ENCODE measurements around the gene AP3B1. TPM values are rescaled to one million over a fixed set of nuclear protein-coding genes. Genes with fewer than 3 reads are reported as not detected.
"Not testable (repeated sequence)": the region's sequence is repeated elsewhere in the genome, so short reads cannot be mapped to it uniquely, and the experiment has no call there.

Gene AP3B1
- total and polyA plus RNA-seq, 2 donors (not counting 1 experiment from before 2014, with no cell fraction given) = 26.8 to 58.9 TPM

DNA sequence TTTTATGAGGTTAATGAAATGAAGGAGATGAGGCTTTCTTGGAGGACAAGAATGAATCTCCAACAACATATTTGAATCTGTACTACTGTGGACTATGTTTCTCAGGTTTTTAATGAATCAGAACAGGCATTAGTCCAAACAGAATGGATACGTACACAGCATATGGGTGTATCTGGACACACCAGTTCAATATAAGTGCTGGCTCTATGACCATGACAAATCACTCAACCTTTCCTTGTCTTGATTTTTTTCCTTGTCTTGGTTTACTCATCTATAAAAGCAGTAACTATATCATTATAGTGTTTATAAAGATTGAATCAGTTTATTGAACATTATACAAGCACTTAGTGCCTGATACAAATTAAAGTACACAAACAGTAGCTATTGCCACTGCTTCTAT, 104.1 kb downstream of the AP3B1 start:
- Mint-ChIP-seq H3K27me3 (no peaks in the 10 kb centered on the region), H3K9me3 (ENCODE audit: insufficient read depth) (peaks cover 4% of the 10 kb centered on the region), H3K27ac (no peak overlapping the region), H3K4me3 (no peak overlapping the region), H3K4me1 (no peaks in the 10 kb centered on the region)
- no peaks in the 10 kb centered on the region for H3K4me1 ChIP-seq (ENCODE audit: control insufficient read depth in 2 of 2, insufficient read depth in 2 of 2, low read length in 2 of 2)
- DNase-seq (no peak), ATAC-seq (ENCODE audit: low read depth) (no peak)
- no peak overlapping the region for H3K4me2 ChIP-seq (replicated peaks; ENCODE audit: low read depth, low read length, poor library complexity, severe bottlenecking)
- H3K9me3 ChIP-seq (ENCODE audit: control extremely low read depth in 1 of 3, control insufficient read depth in 2 of 3, insufficient read depth in 1 of 3, low read length in 2 of 3) = peaks cover 0 to 4% (median 0%) of the 10 kb centered on the region in 3 donors
- no CpG with 5 or more reads among the region's 1 CpG for WGBS (ENCODE audit: insufficient coverage)
- H3K27ac ChIP-seq (ENCODE audit: low read length in 2 of 2) = no peak overlapping the region
- no peaks in the 10 kb centered on the region for H3K36me3 ChIP-seq (replicated peaks in 1 of 2; ENCODE audit: control extremely low read depth in 1 of 2, control insufficient read depth in 1 of 2, extremely low read depth in 1 of 2, insufficient read depth in 2 of 2, low read length in 1 of 2)
- ChIA-PET POLR2A (no interaction called here), CTCF (interaction anchor here (0.8 kb wide), 1 partner anchor 28 kb away, joined by 3 read pairs; no protein-coding TSS in a partner anchor)
- no peak for TF ChIP-seq EZH2 (IDR thresholded peaks at IDR 0.05; ENCODE audit: borderline replicate concordance, insufficient read depth, low read depth, low read length, poor library complexity, severe bottlenecking)
- TF ChIP-seq, protein P1, sequence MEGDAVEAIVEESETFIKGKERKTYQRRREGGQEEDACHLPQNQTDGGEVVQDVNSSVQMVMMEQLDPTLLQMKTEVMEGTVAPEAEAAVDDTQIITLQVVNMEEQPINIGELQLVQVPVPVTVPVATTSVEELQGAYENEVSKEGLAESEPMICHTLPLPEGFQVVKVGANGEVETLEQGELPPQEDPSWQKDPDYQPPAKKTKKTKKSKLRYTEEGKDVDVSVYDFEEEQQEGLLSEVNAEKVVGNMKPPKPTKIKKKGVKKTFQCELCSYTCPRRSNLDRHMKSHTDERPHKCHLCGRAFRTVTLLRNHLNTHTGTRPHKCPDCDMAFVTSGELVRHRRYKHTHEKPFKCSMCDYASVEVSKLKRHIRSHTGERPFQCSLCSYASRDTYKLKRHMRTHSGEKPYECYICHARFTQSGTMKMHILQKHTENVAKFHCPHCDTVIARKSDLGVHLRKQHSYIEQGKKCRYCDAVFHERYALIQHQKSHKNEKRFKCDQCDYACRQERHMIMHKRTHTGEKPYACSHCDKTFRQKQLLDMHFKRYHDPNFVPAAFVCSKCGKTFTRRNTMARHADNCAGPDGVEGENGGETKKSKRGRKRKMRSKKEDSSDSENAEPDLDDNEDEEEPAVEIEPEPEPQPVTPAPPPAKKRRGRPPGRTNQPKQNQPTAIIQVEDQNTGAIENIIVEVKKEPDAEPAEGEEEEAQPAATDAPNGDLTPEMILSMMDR (IDR thresholded peaks at IDR 0.05) = no peak
- H2AFZ ChIP-seq (ENCODE audit: insufficient read depth, low read depth, low read length, poor library complexity, severe bottlenecking) = no peak overlapping the region
- no peaks in the 10 kb centered on the region for H4K20me1 ChIP-seq (ENCODE audit: control insufficient read depth, insufficient read depth, low read length, poor library complexity, severe bottlenecking)
- no peak overlapping the region for H3K9ac ChIP-seq (ENCODE audit: low read length)
- H3K27me3 ChIP-seq (replicated peaks in 1 of 4; ENCODE audit: control extremely low read depth in 1 of 4, control insufficient read depth in 3 of 4, insufficient read depth in 4 of 4, low read length in 3 of 4) = no peaks in the 10 kb centered on the region
- H3K79me2 ChIP-seq (ENCODE audit: control insufficient read depth, insufficient read depth, low read length) = no peaks in the 10 kb centered on the region
- intact Hi-C loops (cut with micrococcal nuclease) = no loop called here
- H3K4me3 ChIP-seq (ENCODE audit: control extremely low read depth in 1 of 5, extremely low read depth in 1 of 5, insufficient read depth in 1 of 5, low read depth in 2 of 5, low read length in 4 of 5) = no peak overlapping the region

GRCh38 chr5:78188681-78189080, 105.8 kb downstream of the AP3B1 start:
- CTCF ChIA-PET; H3K27me3 Mint-ChIP-seq; ATAC-seq (ENCODE audit: low read depth); H3K79me2 ChIP-seq (ENCODE audit: control insufficient read depth, insufficient read depth, low read length); H3K9ac ChIP-seq (ENCODE audit: low read length); H3K4me1 Mint-ChIP-seq; H3K4me3 ChIP-seq (ENCODE audit: control extremely low read depth in 1 of 5, extremely low read depth in 1 of 5, insufficient read depth in 1 of 5, low read depth in 2 of 5, low read length in 4 of 5); intact Hi-C loops (cut with micrococcal nuclease); H3K27ac Mint-ChIP-seq; H3K27me3 ChIP-seq (replicated peaks in 1 of 4; ENCODE audit: control extremely low read depth in 1 of 4, control insufficient read depth in 3 of 4, insufficient read depth in 4 of 4, low read length in 3 of 4); H4K20me1 ChIP-seq (ENCODE audit: control insufficient read depth, insufficient read depth, low read length, poor library complexity, severe bottlenecking); H3K4me1 ChIP-seq (ENCODE audit: control insufficient read depth in 2 of 2, insufficient read depth in 2 of 2, low read length in 2 of 2); H3K4me2 ChIP-seq (replicated peaks; ENCODE audit: low read depth, low read length, poor library complexity, severe bottlenecking); H2AFZ ChIP-seq (ENCODE audit: insufficient read depth, low read depth, low read length, poor library complexity, severe bottlenecking); H3K9me3 Mint-ChIP-seq (ENCODE audit: insufficient read depth); H3K9me3 ChIP-seq (ENCODE audit: control extremely low read depth in 1 of 3, control insufficient read depth in 2 of 3, insufficient read depth in 1 of 3, low read length in 2 of 3); DNase-seq; H3K36me3 ChIP-seq (replicated peaks in 1 of 2; ENCODE audit: control extremely low read depth in 1 of 2, control insufficient read depth in 1 of 2, extremely low read depth in 1 of 2, insufficient read depth in 2 of 2, low read length in 1 of 2); POLR2A ChIA-PET; H3K27ac ChIP-seq (ENCODE audit: low read length in 2 of 2); H3K4me3 Mint-ChIP-seq: not testable (repeated sequence)
- 100% methylated on average over 1 of the region's 4 CpGs for WGBS (ENCODE audit: insufficient coverage)
